Adrenal gland (tissue), 5 donors: ENCODE results near the gene BTBD9.

Source experiments
- POLR2A ChIP-seq, 2 donors: fragments of 450-650 bp; IDR thresholded peaks; one replicate each; pipeline ENCODE4 v1.6.1; 2017; ENCODE audit warnings: antibody characterized with exemption in 2 of 2, mild to moderate bottlenecking in 2 of 2, moderate library complexity in 1 of 2
- TF ChIP-seq, protein P1 (sequence below), 6 experiments: fragments of 450-650 bp in 4 of 6; fragments of 200-600 bp in 2 of 6; sonication (generic) in 1 of 6; IDR thresholded peaks; 1 replicate in 5 of 6; 2 replicates in 1 of 6; pipeline versions ENCODE4 v1.5.1 to v1.8.0; 2016 to 2021; ENCODE audit warnings: antibody characterized with exemption in 6 of 6, mild to moderate bottlenecking in 2 of 6, moderate library complexity in 1 of 6
- donor health status: DM: no; HTN: no; CAD: no.

DNA sequence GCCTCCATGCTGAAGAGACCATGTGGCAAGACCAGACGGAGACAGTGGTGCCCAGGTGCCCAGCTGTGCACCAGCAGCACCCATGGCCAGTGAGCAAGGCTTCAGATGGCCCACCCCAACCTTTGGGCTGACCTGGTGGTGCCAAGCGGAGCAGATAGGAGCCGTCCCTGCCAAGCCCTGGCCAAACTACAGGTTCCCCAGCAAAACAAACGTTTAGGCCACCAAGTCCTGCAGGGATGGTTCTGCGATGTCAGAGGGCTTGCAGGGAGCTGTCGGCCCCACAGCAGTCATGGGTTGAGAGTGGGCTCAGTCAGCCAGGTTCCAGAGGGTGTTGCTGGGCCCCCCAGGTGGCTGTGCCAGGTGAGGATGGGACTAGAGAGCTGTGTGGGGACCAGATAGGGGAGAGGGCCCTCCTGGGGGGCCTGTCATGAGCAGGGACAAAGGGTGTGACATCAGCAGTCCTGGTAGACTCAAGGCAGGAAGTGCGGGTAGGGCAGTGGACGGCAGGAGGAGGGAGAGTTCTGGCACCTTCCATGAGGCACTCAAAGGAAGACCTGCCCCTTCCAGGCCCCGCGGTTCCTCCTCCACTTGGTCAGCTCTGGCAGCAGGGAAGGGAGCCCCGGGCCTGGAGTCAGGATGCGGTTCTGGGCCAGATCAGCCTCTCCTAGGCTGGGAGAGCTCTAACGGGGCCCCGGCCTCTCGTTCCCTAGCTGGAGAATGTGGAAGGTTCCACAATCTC is 477.8 kb downstream of the BTBD9 start:
- TF ChIP-seq, protein P1, sequence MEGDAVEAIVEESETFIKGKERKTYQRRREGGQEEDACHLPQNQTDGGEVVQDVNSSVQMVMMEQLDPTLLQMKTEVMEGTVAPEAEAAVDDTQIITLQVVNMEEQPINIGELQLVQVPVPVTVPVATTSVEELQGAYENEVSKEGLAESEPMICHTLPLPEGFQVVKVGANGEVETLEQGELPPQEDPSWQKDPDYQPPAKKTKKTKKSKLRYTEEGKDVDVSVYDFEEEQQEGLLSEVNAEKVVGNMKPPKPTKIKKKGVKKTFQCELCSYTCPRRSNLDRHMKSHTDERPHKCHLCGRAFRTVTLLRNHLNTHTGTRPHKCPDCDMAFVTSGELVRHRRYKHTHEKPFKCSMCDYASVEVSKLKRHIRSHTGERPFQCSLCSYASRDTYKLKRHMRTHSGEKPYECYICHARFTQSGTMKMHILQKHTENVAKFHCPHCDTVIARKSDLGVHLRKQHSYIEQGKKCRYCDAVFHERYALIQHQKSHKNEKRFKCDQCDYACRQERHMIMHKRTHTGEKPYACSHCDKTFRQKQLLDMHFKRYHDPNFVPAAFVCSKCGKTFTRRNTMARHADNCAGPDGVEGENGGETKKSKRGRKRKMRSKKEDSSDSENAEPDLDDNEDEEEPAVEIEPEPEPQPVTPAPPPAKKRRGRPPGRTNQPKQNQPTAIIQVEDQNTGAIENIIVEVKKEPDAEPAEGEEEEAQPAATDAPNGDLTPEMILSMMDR (IDR thresholded peaks at IDR 0.05) = no peak
- no peak for TF ChIP-seq POLR2A (IDR thresholded peaks at IDR 0.05)
